ENCODE data around the gene ADI1.
"Not testable (repeated sequence)": the region's sequence is repeated elsewhere in the genome, so short reads cannot be mapped to it uniquely, and the experiment has no call there.

ADI1 gene

DNA sequence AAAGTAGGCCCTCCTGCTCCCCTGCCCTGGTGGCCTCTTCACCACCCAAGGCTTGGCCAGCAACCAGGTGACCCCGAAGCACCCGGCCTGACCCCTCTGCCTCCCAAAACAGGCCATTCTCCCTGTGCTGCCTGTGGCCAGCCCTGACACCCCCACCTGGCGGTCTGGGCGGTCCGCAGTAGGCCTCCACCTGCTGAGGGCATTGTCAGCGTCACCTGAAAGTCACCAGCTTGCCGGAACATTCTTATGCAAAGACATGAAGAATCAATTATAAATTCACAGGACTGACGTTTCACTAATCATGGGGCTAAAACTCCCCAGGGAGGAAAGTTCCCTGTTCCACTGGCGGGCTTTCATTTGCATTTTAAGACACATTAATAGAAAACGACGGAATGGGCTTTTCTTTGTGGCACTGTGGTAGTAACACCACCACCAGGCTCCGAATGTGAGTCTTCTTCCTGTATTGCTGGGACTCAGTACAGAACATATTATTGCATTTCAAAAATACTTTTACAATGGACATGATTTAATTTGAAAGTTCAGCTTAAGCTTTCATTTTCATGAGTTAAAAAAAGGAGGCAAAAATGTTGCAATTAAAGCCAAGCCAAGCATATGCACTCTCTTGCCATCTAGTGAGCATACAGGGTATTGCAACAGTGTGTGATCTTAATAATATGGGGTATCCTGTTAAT is 57.4 kb downstream of the ADI1 start:
- DNase-seq, result no peak

GRCh38 chr2:3460831-3461800 is 58.2 kb downstream of the ADI1 start:
- no peak for DNase-seq

GRCh38 chr2:3460156-3460555 is 59.2 kb downstream of the ADI1 start:
- DNase-seq, result no peak

GRCh38 chr2:3459185-3460015 is 59.9 kb downstream of the ADI1 start:
- DNase-seq, result no peak

GRCh38 chr2:3458396-3459184 is 60.7 kb downstream of the ADI1 start:
- DNase-seq, result no peak

DNA sequence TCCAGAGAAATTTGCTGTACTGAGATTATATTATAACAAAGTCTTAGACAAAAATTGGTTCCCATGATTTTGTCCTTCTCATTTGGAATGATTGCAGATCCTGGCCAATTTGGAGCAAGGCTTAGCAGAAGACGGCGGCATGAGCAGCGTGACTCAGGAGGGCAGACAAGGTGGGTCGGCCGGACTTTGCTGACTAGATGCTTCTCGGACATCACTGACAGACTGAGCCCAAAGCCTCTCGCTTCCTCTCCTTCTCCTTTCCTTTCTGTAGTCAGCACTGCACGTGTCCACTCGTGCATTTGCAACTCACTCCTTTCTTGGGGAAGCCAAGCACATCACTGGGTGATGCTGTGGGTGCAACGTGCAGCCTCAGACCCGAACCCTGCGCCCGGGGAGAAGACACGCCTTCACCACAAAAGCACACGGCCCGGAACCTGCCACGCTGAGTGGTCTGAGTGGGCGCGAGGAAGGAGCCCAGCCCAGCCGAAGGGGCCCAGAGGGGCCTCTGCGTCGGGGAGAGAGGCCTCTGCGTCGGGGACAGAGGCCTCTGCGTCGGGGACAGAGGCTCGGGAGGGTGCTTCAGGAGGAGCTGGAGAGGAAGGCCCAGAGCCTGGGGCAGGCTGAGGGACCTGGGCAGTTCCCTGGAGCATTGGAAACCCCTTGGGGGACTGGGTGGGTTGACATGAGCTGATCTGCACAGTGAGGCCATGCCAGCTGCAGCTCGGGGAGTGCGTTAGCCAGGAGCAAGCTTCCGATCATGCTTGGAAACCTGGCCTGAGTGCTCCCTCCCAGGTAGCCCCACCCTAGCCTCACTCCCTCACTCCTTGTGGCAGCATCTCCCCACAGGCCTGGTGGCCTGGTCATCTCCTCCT is 61.6 kb downstream of the ADI1 start:
- DNase-seq, result no peak

DNA sequence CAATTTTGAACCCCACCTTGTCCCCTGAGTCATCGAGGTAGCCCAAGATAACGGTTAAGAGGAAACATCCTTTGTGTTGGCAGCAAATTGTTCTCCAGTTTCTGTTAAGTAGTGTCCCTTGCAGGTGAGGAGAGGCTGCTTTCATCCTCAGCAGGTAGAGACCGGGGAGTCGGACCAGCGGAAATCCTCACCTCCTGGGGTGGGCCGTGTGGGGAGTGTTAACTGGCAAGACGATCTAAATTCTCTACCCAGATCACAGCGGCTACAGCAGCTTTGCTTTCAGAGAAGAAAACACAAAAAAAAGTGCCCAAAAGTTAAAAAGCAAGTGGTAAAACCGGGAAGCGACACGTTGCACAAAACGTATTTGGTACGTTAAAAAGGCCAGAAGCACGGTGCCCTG is 63.2 kb downstream of the ADI1 start:
- no peak for DNase-seq

- no peak for DNase-seq
Observed at GRCh38 chr2:3454802-3455201, 64.5 kb downstream of the ADI1 start.

DNA sequence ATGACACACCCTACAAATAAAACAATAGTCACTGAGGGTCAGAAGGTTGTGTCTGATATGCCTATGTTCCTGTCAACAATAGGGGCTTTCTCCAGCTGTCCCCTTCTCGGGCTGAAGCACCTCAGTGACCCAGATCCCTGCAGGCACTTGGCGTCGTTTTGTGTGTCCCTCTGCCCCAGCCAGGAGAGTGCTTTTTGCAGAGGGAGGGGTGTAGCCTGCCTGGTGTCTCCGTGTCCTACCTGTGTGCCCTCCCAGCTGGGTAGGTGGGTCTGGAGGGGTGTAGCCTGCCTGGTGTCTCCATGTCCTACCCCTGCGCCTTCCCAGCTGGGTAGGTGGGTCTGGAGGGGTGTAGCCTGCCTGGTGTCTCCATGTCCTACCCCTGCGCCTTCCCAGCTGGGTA is 65.3 kb downstream of the ADI1 start:
- not testable (repeated sequence) for DNase-seq

DNA sequence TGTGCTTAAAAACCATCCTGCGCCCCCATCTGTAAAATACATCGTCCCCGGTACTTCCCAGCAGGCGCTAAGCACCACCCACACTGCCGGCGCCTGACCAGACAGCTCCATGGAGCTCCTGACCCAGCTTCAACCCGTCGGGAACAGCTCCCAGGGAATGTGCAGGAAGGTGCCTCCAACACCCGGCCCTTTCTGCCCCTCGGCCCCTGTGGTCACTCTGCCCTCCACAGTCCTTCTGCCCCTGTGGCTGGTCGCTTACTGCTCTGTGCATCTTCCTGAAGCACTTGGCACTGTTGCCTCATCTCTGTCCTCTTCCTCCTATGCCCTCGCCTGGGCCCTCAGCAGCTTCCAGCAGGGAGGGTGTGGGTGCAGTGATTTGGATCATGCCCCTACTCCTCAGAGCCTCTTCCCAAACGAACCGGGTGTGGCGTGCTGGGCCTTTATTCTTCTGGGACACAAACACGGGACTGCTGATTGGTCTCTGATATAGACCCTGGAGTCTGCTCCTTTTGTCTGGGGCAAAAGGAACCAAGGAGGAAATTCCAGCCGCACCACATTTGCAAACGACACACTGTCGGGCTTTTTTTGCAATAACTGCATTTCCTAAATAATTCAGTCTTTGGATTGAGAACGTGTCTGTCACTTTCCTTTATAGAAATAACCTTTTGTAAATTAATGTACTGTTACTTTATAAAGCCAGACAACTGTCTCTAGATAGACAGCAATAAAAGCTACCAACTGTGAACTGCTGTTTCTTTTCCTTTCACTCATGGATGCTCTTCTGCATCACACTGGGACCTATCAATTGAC is 65.9 kb downstream of the ADI1 start:
- no peak for DNase-seq

GRCh38 chr2:3451926-3452671 is 67.2 kb downstream of the ADI1 start:
- no peak for DNase-seq

- no peak for DNase-seq
Observed at GRCh38 chr2:3451169-3451568, 68.2 kb downstream of the ADI1 start.

DNA sequence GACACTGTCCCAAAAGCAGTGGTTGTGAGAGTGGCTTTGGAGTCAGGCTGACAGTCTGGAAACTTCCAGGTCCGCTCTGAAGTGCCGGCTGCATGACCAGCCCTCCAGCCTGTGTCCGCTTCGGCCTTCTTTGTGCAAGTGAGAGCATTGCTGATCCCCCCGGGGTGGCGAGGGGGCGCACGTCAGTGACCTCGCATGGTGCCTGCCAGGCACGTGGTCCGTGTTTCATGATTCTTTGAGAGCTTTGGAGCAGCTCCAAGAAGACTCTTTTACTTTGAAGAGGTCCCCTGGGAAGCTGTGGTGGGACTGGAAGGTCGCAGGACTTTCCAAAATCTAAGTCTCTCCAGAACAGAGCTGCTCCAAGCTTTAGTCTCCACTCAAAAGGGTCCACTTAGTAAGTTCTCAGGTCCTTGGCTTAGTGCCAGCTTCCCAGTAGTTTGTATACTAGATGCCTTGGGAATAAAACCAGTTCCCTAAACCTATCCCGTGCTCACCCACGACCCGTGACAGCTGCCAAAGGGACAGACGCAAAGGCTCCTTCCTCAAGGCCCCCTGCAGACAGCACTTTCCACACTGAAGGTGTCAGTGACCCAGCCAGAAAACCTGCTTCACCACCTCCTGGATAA is 68.8 kb downstream of the ADI1 start:
- DNase-seq, result no peak

GRCh38 chr2:3449936-3450335 is 69.4 kb downstream of the ADI1 start:
- DNase-seq, result no peak

- no peak for DNase-seq
Observed at GRCh38 chr2:3449086-3449485, 70.2 kb downstream of the ADI1 start.

GRCh38 chr2:3448441-3448911 is 70.9 kb downstream of the ADI1 start:
- DNase-seq, result not testable (repeated sequence)

DNA sequence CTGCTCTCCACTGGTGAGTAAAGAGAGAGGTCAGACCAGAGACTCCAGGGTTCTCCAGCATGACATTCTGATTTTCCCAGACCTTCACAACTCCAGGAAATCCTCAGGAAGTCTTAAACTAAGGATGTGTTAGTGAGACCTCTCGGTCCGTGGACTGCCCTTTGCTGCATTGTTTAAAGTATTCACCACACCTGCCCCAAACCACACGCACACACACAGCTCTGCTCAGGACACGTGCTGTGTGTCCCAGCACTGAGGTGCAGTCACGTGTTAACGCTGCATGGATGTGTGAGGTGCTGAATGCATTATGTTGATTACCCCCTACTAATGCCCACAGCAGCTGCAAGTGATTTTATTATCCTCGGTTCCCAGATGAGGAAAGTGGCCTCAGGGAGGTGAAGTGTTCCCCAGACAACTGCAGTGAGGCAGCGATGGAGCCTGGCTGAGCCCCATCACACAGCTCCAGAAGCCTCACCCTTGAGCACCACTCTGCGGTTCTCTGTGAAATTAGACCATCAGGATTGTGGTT is 71.5 kb downstream of the ADI1 start:
- no peak for DNase-seq
